ENCODE measurements around the gene NTNG2.

GRCh38 chr9:132239518-132239917 is 77.7 kb downstream of the NTNG2 start:
- TF ChIP-seq CTCF (IDR thresholded peaks at IDR 0.05) = no peak
- TF ChIP-seq EP300 (IDR thresholded peaks at IDR 0.05; ENCODE audit: low read depth) = no peak

Data from transverse colon (tissue), 3 donors.